AG04450 (cell line): ENCODE data around the gene CXCR3. TPM values are rescaled to one million over a fixed set of nuclear protein-coding genes. Genes with fewer than 3 reads are reported as not detected.
"Not testable (repeated sequence)": the region's sequence is repeated elsewhere in the genome, so short reads cannot be mapped to it uniquely, and the experiment has no call there.

Source experiments
- CTCF ChIA-PET: fragments of 300-600, 350-600 bp; formaldehyde crosslinking; extraction: SDS; loops from one replicate; lab custom pipeline; 2022; ENCODE audit warnings: antibody characterized with exemption, inconsistent platforms; lab: Charles Lee
- POLR2A ChIA-PET: fragments of 350-600 bp; formaldehyde crosslinking; extraction: SDS; loops from one replicate; lab custom pipeline; 2021; ENCODE audit warnings: antibody characterized with exemption, inconsistent platforms; lab: Yijun Ruan, JAX
- DNase-seq: peaks from one replicate; pipeline ENCODE4 v3.0.0-alpha.2; 2011; ENCODE audit warnings: low read depth, low spot score
- H3K27ac ChIP-seq: one replicate; pipeline ENCODE4 v1.5.1; 2012; ENCODE audit warnings: low read depth, low read length, control low read depth
- H3K27me3 ChIP-seq: one replicate; pipeline ENCODE4 v1.6.0; 2012; ENCODE audit warnings: low read length; ENCODE audit not compliant: control insufficient read depth, insufficient read depth
- H3K4me3 ChIP-seq: 2 replicates; pipeline ENCODE4 v1.5.1; 2011; ENCODE audit warnings: mild to moderate bottlenecking, low read depth, low read length, control low read depth
- H3K9me3 ChIP-seq: 2 replicates; pipeline ENCODE4 v1.5.1; 2012; ENCODE audit warnings: low read length; ENCODE audit not compliant: control insufficient read depth, insufficient read depth
- CTCF ChIP-seq: IDR thresholded peaks from 2 replicates; pipeline ENCODE4 v1.5.1; 2011; ENCODE audit warnings: low read depth, low read length, control low read depth, inconsistent platforms
- polyA plus RNA-seq: library from polyadenylated mRNA; depleted of rRNA; stranded (reverse); fragments of >200 nt; gene quantifications from 2 replicates; pipeline ENCODE4 v1.2.3, GENCODE V29; 2011

Gene CXCR3
- polyA plus RNA-seq, 1 experiment, result not detected

DNA sequence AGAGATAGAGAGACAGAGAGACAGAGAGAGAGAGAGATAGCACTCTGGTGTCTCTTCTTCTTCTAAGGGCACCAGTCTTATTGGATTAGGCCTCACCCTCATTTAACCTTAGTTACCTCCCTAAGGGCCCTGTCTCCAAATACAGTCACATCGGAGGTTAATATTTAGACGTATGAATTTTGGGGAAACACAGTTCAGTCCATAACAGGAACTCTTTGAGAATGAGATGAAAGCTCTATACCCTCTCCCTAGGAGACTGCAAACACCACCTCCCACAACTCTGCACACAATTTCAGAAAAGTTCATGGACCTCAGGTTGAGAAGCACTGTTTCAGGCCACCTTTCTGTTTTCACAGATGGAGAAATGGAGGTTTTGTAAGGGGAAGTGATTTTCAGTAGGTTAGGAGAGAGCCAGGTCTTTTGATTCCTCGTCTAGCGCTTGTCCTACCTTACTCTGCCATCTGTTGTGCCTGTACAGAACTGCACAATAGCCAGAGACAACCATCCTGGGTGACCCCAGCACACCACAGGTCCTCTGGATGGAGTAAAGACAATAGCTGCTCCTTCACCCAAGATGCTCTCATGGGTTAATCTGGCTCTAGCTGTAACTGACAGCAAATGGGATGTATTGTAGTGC, 32.1 kb upstream of the CXCR3 start:
- Histone ChIP-seq H3K4me3 (no peak overlapping the region), H3K27me3 (no peaks in the 10 kb centered on the region), H3K9me3 (no peaks in the 10 kb centered on the region; the same call in 1 of the 2 replicates), H3K27ac (no peak overlapping the region)
- no peak for TF ChIP-seq CTCF
- ChIA-PET CTCF (no interaction called here), POLR2A (no interaction called here)
- DNase-seq, result no peak

DNA sequence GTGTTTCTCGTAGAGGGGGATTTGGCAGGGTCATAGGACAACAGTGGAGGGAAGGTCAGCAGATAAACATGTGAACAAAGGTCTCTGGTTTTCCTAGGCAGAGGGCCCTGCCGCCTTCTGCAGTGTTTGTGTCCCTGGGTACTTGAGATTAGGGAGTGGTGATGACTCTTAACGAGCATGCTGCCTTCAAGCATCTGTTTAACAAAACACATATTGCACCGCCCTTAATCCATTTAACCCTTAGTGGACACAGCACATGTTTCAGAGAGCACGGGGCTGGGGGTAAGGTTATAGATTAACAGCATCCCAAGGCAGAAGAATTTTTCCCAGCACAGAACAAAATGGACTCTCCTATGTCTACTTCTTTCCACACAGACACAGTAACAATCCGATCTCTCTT, 26.1 kb upstream of the CXCR3 start:
- H3K9me3 ChIP-seq, H3K27ac ChIP-seq, H3K27me3 ChIP-seq, H3K4me3 ChIP-seq, DNase-seq, POLR2A ChIA-PET, CTCF ChIA-PET: not testable (repeated sequence)

DNA sequence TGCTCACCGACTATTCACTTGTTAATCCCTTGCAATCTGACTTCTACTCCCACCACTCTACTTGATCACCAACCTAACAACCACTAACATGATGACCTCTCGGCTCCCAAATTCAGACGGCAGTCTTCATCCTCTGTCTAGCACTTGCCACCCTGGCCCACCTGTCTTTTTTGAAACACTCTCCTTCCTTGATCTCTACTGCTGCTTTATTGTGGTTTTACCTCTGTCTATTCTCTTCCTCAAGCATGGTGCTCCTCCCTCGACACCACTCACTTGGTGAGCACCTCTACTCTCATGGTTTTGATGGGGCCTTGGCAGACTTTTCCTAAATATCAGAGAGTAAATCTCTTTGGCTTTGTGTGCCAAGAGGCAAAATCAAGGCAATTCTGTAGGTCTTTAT, 21.7 kb upstream of the CXCR3 start:
- CTCF ChIA-PET, result no interaction called here
- no peak for TF ChIP-seq CTCF
- no peak for DNase-seq
- Histone ChIP-seq H3K4me3 (no peak overlapping the region), H3K9me3 (no peaks in the 10 kb centered on the region; the same call in 1 of the 2 replicates), H3K27me3 (no peaks in the 10 kb centered on the region), H3K27ac (no peak overlapping the region)
- POLR2A ChIA-PET, result no interaction called here

DNA sequence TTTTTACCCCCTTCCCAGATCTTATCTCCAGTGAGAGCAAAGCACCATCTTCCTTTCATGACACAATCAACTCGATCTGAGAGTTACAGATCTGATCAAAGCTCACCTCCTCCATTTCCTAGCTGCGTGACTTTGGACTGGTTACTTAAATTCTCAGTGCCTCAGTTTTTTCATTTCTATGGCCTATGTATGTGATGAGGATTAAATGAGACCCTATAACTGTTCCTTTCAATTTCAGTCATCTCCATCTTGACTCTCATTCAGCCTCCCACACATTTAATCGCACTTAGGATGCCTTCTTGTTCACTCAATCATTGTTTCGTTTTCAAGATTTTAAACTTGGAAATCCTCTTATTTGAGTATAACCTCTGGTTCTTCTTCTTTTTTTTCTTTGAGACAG, 20.1 kb upstream of the CXCR3 start:
- Histone ChIP-seq H3K4me3 (no peak overlapping the region), H3K9me3 (no peaks in the 10 kb centered on the region), H3K27me3 (no peaks in the 10 kb centered on the region), H3K27ac (no peak overlapping the region)
- CTCF ChIA-PET, result no interaction called here
- POLR2A ChIA-PET, result no interaction called here
- DNase-seq, result no peak
- no peak for TF ChIP-seq CTCF

DNA sequence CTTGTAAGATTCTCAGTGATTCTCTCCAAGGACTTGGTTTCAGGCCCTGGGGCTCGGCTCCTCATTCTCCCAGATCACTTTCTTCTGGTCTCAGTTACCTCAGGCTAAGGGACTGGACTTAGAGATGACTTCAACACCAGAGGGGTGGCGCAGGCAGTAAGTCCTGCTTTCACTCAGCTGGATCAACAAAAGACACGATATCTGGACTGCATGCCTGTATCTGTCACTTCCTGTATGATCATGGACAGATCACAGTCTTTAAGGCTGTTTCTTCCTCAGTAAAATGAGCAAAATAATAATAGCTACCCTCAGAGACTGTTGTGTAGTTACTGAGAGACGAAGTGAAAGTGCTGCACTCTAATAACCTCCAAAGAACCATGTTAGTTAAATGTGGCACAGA, 19.5 kb upstream of the CXCR3 start:
- H3K27ac ChIP-seq, result no peak overlapping the region
- TF ChIP-seq CTCF, result no peak
- H3K9me3 ChIP-seq, result no peaks in the 10 kb centered on the region
- no peak overlapping the region for H3K4me3 ChIP-seq
- DNase-seq, result no peak
- POLR2A ChIA-PET, result no interaction called here
- CTCF ChIA-PET, result no interaction called here
- no peaks in the 10 kb centered on the region for H3K27me3 ChIP-seq
